Large intestine (tissue), 3 donors: ENCODE results near the gene ALKBH5. TPM values are rescaled to one million over a fixed set of nuclear protein-coding genes. Genes with fewer than 3 reads are reported as not detected.

Experiments
- DNase-seq, 2 donors: peaks; one replicate each; pipeline versions ENCODE4 v3.0.0 to v3.0.0-alpha.2; 2013
- H3K27ac ChIP-seq: one replicate; pipeline ENCODE4 v1.5.1; 2013; ENCODE audit warnings: low read length
- H3K27me3 ChIP-seq: 2 replicates; pipeline ENCODE4 v1.6.1; 2013; ENCODE audit warnings: low read length; ENCODE audit not compliant: control insufficient read depth, insufficient read depth
- H3K36me3 ChIP-seq: 2 replicates; pipeline ENCODE4 v1.6.1; 2013; ENCODE audit warnings: low read length; ENCODE audit not compliant: control insufficient read depth, insufficient read depth
- H3K4me1 ChIP-seq: one replicate; pipeline ENCODE4 v1.6.1; 2013; ENCODE audit warnings: low read length; ENCODE audit not compliant: control insufficient read depth, insufficient read depth
- H3K4me3 ChIP-seq: one replicate; pipeline ENCODE4 v1.5.1; 2013; ENCODE audit warnings: low read length
- H3K9me3 ChIP-seq: one replicate; pipeline ENCODE4 v1.6.1; 2013; ENCODE audit warnings: mild to moderate bottlenecking, low read depth, low read length, moderate library complexity; ENCODE audit not compliant: control insufficient read depth
- WGBS: methylation state at CpG from one replicate; pipeline ENCODE4 v1.1.5; 2013; ENCODE audit warnings: low lambda C conversion rate; ENCODE audit not compliant: insufficient coverage; 5-methylcytosine and 5-hydroxymethylcytosine counted together
- polyA plus RNA-seq: library from polyadenylated mRNA; unstranded; fragments of 120-200 nt; gene quantifications from one replicate; pipeline ENCODE4 v1.2.1, GENCODE V29; 2013

Gene ALKBH5
- polyA plus RNA-seq, 1 donor = 59.0 TPM

DNA sequence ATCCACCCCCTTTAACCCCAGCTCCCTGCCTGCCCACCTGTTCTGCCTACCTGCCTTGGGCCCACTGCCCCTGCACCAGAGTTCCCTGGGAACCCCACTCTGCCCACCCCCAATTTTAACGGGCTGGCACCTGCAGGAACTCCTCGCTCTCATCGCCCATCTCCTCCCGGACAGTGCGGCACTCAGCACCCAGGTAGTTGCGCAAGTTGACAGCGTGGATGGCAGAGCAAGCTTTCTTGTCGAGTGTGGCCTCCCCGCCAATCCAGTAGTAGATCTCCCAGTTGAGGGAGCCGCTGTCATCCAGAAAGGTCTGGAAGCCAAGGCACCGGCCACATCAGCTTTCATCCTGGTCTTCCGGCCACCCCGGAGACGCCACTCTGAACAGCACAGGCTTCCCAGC lies 67.1 kb downstream of the ALKBH5 start:
- Histone ChIP-seq H3K27ac (no peak overlapping the region), H3K27me3 (no peaks in the 10 kb centered on the region), H3K4me3 (no peak overlapping the region), H3K36me3 (peaks cover 83% of the 10 kb centered on the region), H3K4me1 (peaks cover 8% of the 10 kb centered on the region), H3K9me3 (no peaks in the 10 kb centered on the region)
- DNase-seq = no peak
- WGBS = no CpG with 5 or more reads among the region's 14 CpGs

GRCh38 chr17:18251204-18251603 lies 67.6 kb downstream of the ALKBH5 start:
- Histone ChIP-seq H3K27ac (no peak overlapping the region), H3K36me3 (peaks cover 83% of the 10 kb centered on the region), H3K27me3 (no peaks in the 10 kb centered on the region), H3K9me3 (no peaks in the 10 kb centered on the region), H3K4me3 (no peak overlapping the region), H3K4me1 (peaks cover 6% of the 10 kb centered on the region)
- DNase-seq = no peak
- no CpG with 5 or more reads among the region's 15 CpGs for WGBS

GRCh38 chr17:18252160-18252559 lies 68.5 kb downstream of the ALKBH5 start:
- H3K27me3 ChIP-seq = no peaks in the 10 kb centered on the region
- WGBS = no CpG with 5 or more reads among the region's 5 CpGs
- no peak for DNase-seq
- no peaks in the 10 kb centered on the region for H3K9me3 ChIP-seq
- H3K36me3 ChIP-seq = peaks cover 82% of the 10 kb centered on the region
- H3K4me3 ChIP-seq = no peak overlapping the region
- peaks cover 6% of the 10 kb centered on the region for H3K4me1 ChIP-seq
- H3K27ac ChIP-seq = no peak overlapping the region

- Histone ChIP-seq H3K9me3 (no peaks in the 10 kb centered on the region), H3K36me3 (peaks cover 76% of the 10 kb centered on the region), H3K4me1 (peaks cover 13% of the 10 kb centered on the region), H3K27me3 (no peaks in the 10 kb centered on the region), H3K27ac (no peak overlapping the region), H3K4me3 (no peak overlapping the region)
- WGBS = no CpG with 5 or more reads among the region's 16 CpGs
- no peak for DNase-seq
Observed at GRCh38 chr17:18253187-18253884, 69.7 kb downstream of the ALKBH5 start.

- no peaks in the 10 kb centered on the region for H3K9me3 ChIP-seq
- no peak for DNase-seq
- no peak overlapping the region for H3K4me3 ChIP-seq
- peaks cover 17% of the 10 kb centered on the region for H3K4me1 ChIP-seq
- H3K36me3 ChIP-seq = peaks cover 67% of the 10 kb centered on the region
- H3K27ac ChIP-seq = no peak overlapping the region
- H3K27me3 ChIP-seq = no peaks in the 10 kb centered on the region
- no CpG with 5 or more reads among the region's 27 CpGs for WGBS
Observed at GRCh38 chr17:18253947-18254821, 70.6 kb downstream of the ALKBH5 start.

GRCh38 chr17:18254888-18255649 lies 71.4 kb downstream of the ALKBH5 start:
- no CpG with 5 or more reads among the region's 8 CpGs for WGBS
- no peak for DNase-seq
- peaks cover 22% of the 10 kb centered on the region for H3K4me1 ChIP-seq
- H3K36me3 ChIP-seq = peaks cover 65% of the 10 kb centered on the region
- no peaks in the 10 kb centered on the region for H3K9me3 ChIP-seq
- H3K27me3 ChIP-seq = no peaks in the 10 kb centered on the region
- H3K27ac ChIP-seq = no peak overlapping the region
- H3K4me3 ChIP-seq = no peak overlapping the region

DNA sequence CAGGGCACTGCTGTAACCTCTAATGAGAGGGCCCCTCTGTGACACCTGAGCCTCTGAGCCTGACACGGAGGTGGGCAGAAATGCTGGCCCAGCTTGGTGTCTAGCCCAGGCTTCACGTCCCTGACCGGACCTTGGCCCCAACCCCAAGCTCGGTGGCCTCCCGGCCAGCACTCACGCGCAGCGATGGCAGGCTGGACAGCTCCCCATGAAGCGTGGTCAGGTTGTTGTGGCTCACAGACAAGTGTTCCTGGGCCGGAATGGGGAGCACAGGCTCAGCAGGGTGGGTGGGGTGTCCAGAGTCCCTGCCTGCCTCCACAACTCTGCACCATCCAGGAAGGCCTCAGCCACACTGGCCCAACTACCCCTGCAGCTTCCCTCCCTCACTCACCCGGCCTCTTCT lies 72.7 kb downstream of the ALKBH5 start:
- DNase-seq = no peak
- no peaks in the 10 kb centered on the region for H3K9me3 ChIP-seq
- no peak overlapping the region for H3K27ac ChIP-seq
- H3K4me3 ChIP-seq = no peak overlapping the region
- WGBS = no CpG with 5 or more reads among the region's 11 CpGs
- no peaks in the 10 kb centered on the region for H3K27me3 ChIP-seq
- H3K4me1 ChIP-seq = peaks cover 25% of the 10 kb centered on the region
- peaks cover 52% of the 10 kb centered on the region for H3K36me3 ChIP-seq

DNA sequence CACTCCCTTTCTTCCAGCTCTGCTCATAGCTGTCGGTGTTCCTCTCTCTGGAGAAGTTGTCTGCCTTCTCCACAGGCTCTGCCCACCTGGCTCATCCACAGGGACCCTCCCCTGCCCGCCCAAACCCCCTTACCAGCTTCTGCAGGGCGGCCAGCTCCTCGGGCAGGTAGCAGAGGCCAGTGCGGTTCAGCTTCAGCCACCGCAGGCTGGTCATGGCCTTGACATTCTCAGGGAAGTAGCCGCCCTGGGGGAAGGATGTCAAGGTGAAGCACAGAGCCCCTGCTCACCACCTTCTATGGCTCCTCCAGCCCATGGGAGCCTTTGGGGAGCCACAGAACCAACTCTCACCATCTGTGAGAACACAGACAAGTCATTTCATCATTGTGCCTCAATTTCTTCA lies 73.1 kb downstream of the ALKBH5 start:
- H3K27ac ChIP-seq = no peak overlapping the region
- DNase-seq = no peak
- H3K4me3 ChIP-seq = no peak overlapping the region
- no peaks in the 10 kb centered on the region for H3K27me3 ChIP-seq
- no peaks in the 10 kb centered on the region for H3K9me3 ChIP-seq
- WGBS = no CpG with 5 or more reads among the region's 7 CpGs
- H3K36me3 ChIP-seq = peaks cover 48% of the 10 kb centered on the region
- H3K4me1 ChIP-seq = peaks cover 29% of the 10 kb centered on the region

- Histone ChIP-seq H3K27ac (peak overlapping the region; percentile 62), H3K36me3 (peaks cover 41% of the 10 kb centered on the region), H3K9me3 (no peaks in the 10 kb centered on the region), H3K4me1 (peaks cover 35% of the 10 kb centered on the region), H3K27me3 (no peaks in the 10 kb centered on the region), H3K4me3 (peak overlapping the region; percentile 65)
- DNase-seq = no peak
- WGBS = no CpG with 5 or more reads among the region's 18 CpGs
Observed at GRCh38 chr17:18257268-18257981, 73.8 kb downstream of the ALKBH5 start.

DNA sequence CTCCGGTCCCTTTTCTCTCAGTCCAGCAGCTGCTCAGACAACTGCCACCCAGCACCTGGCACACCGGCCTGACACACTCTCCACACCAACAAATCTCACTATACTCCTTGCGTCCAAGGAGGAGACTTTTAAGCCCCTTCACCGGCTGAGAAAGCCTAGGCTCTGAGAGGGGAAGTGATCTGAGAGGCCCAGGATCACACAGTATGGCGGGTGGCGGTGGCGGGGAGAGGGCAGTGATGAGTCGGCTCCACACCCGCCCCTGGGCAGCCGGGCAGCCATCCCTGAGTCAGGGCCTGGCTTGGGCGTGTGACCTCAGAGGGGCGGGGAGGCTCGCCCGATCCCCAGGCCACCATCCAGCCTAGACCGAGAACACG lies 74.3 kb downstream of the ALKBH5 start:
- WGBS = no CpG with 5 or more reads among the region's 16 CpGs
- DNase-seq = peak in 1 of 2 donors; percentile 65
- Histone ChIP-seq H3K27me3 (no peaks in the 10 kb centered on the region), H3K9me3 (no peaks in the 10 kb centered on the region), H3K27ac (peak overlapping the region; percentile 62), H3K4me3 (peak overlapping the region; percentile 65), H3K4me1 (peaks cover 36% of the 10 kb centered on the region), H3K36me3 (peaks cover 41% of the 10 kb centered on the region)
